ENCODE data around the gene RHBDL2.

DNA sequence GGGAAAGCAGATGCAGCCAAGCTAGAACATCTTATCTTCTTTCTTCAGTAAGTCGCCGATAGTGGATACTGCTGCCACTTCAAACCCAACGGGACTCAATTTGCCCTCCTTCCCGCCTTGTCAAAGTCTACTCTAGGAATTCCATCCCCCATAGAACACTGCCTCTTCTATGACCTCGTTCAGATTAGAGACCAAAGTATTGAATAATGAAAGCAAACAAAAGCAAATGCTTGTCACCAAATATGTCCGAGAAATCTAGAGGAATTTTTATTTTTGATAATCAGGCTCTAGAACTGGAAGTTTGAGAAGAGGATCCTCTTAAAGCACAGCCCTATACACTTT lies 81.2 kb downstream of the RHBDL2 start:
- TF ChIP-seq NFE2L2 (IDR thresholded peaks at IDR 0.05; ENCODE audit: low read depth, low read length), result no peak
- TF ChIP-seq, protein P1, sequence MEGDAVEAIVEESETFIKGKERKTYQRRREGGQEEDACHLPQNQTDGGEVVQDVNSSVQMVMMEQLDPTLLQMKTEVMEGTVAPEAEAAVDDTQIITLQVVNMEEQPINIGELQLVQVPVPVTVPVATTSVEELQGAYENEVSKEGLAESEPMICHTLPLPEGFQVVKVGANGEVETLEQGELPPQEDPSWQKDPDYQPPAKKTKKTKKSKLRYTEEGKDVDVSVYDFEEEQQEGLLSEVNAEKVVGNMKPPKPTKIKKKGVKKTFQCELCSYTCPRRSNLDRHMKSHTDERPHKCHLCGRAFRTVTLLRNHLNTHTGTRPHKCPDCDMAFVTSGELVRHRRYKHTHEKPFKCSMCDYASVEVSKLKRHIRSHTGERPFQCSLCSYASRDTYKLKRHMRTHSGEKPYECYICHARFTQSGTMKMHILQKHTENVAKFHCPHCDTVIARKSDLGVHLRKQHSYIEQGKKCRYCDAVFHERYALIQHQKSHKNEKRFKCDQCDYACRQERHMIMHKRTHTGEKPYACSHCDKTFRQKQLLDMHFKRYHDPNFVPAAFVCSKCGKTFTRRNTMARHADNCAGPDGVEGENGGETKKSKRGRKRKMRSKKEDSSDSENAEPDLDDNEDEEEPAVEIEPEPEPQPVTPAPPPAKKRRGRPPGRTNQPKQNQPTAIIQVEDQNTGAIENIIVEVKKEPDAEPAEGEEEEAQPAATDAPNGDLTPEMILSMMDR (conservative IDR thresholded peaks at IDR 0.05; ENCODE audit: low read depth, low read length), result no peak
- no peak for TF ChIP-seq RFX5 (IDR thresholded peaks at IDR 0.05; ENCODE audit: low read depth, low read length)
- TF ChIP-seq POLR2A (IDR thresholded peaks at IDR 0.05; ENCODE audit: low read depth, low read length), result no peak
- no peak for TF ChIP-seq SMC3 (IDR thresholded peaks at IDR 0.05; ENCODE audit: low read depth, low read length)
- no peak for TF ChIP-seq RCOR1 (IDR thresholded peaks at IDR 0.05; ENCODE audit: insufficient replicate concordance, low read length)
- TF ChIP-seq RAD21 (IDR thresholded peaks at IDR 0.05; ENCODE audit: low read length), result no peak
- TF ChIP-seq ELK1 (IDR thresholded peaks at IDR 0.05; ENCODE audit: borderline replicate concordance, low read depth, low read length), result no peak
- TF ChIP-seq FOS (IDR thresholded peaks at IDR 0.05; ENCODE audit: low read depth, low read length), result no peak
- no peak for TF ChIP-seq MXI1 (IDR thresholded peaks at IDR 0.05; ENCODE audit: borderline replicate concordance, low read depth, low read length)
- no peak for TF ChIP-seq MAFK (IDR thresholded peaks at IDR 0.05; ENCODE audit: low read depth, low read length)
- no peak for TF ChIP-seq CEBPB (IDR thresholded peaks at IDR 0.05; ENCODE audit: low read depth, low read length)
- TF ChIP-seq BHLHE40 (IDR thresholded peaks at IDR 0.05; ENCODE audit: low read depth, low read length), result no peak
- no peak for TF ChIP-seq CHD1 (IDR thresholded peaks at IDR 0.05; ENCODE audit: low read depth, low read length)

Data from IMR-90 (cell line).